ENCODE data around the gene SPP2.

The SPP2 gene

DNA sequence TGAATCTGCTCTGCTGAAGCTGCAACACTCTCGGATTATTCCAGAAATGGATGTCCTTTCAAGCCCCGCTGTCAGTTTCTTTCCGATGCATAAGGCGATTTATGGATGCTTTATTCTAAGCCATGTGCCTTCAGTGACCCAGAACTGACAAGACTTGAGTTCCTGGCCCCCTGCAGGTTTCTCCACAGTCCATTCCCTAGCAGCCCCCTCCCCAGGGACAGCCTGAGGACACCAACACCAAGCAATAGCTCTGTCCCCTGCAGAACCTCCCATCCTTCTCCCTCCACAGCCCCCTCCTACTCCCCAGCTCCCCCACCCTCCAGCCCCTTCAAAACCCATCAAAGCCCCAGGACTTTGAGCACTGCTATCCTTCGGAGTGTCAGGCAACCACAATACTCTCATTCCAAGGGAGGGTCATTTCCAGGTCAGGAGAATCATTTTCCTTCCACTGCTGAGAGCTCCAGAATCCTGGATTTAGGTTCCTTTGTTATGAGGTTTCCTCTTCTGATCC lies 24.6 kb upstream of the SPP2 start:
- Histone ChIP-seq H3K9me3 (ENCODE audit: low read length) (no peaks in the 10 kb centered on the region), H2AFZ (ENCODE audit: low read depth, low read length) (no peak overlapping the region), H3K27me3 (ENCODE audit: insufficient read depth, low read length) (no peaks in the 10 kb centered on the region), H3K36me3 (ENCODE audit: insufficient read depth, low read length) (no peaks in the 10 kb centered on the region), H3K4me1 (ENCODE audit: insufficient read depth, low read length) (peaks cover 7% of the 10 kb centered on the region), H3K4me3 (ENCODE audit: low read length) (no peak overlapping the region)

DNA sequence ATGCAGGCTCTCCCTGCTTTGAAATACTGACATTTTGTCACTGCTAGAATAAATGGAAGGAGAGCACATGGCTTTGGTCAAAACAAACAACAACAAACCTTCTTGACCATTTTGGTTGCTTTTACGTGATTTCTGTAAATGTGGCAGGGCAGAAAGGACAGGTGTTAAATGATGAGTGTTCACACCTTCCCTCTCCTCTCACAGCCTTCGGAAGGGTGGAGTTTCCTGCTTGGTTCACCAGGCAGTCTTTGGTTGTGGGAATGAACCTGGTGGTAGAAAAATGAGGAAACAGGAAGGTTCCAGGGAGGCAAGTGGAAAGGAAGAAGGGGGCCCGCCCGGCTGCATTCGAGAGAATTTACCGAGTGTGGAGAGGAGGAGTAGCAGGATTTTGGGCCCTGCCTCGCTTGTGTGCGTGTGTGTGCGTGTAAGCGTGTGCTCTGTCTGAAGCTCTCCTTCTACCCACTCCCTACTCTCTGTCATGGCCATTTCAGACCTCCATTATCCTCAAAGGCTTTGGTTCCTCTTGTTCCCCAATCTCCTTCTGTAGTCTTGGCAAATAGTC lies 23.7 kb upstream of the SPP2 start:
- no peak overlapping the region for H3K4me3 ChIP-seq (ENCODE audit: low read length)
- H3K36me3 ChIP-seq (ENCODE audit: insufficient read depth, low read length), result no peaks in the 10 kb centered on the region
- no peak overlapping the region for H2AFZ ChIP-seq (ENCODE audit: low read depth, low read length)
- peaks cover 9% of the 10 kb centered on the region for H3K4me1 ChIP-seq (ENCODE audit: insufficient read depth, low read length)
- H3K27me3 ChIP-seq (ENCODE audit: insufficient read depth, low read length), result no peaks in the 10 kb centered on the region
- no peaks in the 10 kb centered on the region for H3K9me3 ChIP-seq (ENCODE audit: low read length)

DNA sequence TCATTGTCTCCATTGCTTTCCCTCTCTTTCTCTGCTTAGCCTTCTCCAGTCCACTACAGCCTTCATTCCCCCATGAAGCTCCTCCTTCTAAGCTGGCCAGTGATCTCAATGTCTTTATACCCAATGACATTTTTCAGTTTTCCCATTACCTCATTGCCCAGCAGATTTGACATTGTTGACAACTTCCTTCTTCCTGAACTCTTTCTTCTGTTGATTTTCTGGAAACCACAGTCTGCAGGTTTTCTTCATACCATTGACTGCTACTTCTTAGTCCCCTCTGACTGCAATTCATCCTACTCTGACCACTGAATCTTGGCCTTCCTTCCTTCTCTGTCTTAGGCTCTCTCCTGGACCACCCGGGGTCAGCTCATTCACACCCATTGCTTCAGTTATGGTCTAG lies 22.9 kb upstream of the SPP2 start:
- Histone ChIP-seq H2AFZ (ENCODE audit: low read depth, low read length) (no peak overlapping the region), H3K36me3 (ENCODE audit: insufficient read depth, low read length) (no peaks in the 10 kb centered on the region), H3K4me3 (ENCODE audit: low read length) (no peak overlapping the region), H3K27me3 (ENCODE audit: insufficient read depth, low read length) (no peaks in the 10 kb centered on the region), H3K4me1 (ENCODE audit: insufficient read depth, low read length) (peaks cover 12% of the 10 kb centered on the region), H3K9me3 (ENCODE audit: low read length) (no peaks in the 10 kb centered on the region)

DNA sequence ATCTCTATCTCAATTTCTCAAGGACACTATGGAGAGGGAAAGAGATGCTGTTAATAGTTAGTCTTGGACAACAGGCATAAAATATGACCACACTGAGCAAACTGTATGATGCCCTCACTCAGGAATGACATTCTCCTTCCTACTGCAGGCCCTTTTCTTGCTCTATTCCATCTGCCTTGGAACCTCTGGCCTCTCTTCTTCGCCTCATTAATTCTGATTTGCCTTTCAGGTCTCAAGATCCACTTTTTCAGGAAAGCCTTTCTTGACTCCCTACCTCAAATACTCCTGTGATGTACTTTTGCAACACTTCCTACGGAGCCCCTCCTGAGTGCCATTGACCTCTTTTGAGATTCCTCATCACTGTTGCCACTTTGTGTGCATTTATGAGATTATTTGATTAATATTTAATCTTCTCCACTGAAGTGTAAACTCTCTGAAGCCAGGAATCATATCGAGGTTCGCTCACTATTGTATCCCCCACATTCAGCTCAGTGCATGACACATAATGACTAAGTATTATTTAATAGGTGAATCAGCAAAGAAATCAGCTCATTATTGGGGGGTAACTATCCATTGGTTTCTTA lies 21.3 kb upstream of the SPP2 start:
- Histone ChIP-seq H3K36me3 (ENCODE audit: insufficient read depth, low read length) (no peaks in the 10 kb centered on the region), H2AFZ (ENCODE audit: low read depth, low read length) (no peak overlapping the region), H3K9me3 (ENCODE audit: low read length) (no peaks in the 10 kb centered on the region)

DNA sequence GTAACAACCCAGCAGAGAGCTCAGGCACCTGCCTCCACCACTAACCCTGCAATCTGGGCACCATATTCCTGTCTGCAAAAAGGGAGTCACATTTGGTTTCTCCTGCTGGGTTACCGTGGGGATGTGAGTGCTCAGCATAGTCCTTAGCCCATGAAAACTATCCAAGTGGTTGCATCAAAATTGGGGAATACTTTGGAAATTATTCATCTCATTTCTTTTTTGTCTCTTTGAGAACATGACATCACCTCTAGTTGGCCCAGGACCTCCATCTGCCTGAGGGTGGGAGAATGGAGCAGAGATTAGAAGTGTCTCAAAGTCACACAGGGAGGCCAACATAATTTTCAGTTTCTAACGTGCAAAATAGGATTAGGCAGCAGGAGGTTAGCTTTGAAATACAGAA lies 19.3 kb upstream of the SPP2 start:
- no peak overlapping the region for H2AFZ ChIP-seq (ENCODE audit: low read depth, low read length)
- H3K36me3 ChIP-seq (ENCODE audit: insufficient read depth, low read length), result no peaks in the 10 kb centered on the region
- H3K9me3 ChIP-seq (ENCODE audit: low read length), result no peaks in the 10 kb centered on the region
- H3K4me3 ChIP-seq (ENCODE audit: low read length), result no peak overlapping the region
- no peaks in the 10 kb centered on the region for H3K27me3 ChIP-seq (ENCODE audit: insufficient read depth, low read length)
- peaks cover 7% of the 10 kb centered on the region for H3K4me1 ChIP-seq (ENCODE audit: insufficient read depth, low read length)

More for the DNA sequence above, 21.3 kb upstream of the SPP2 start:
- Histone ChIP-seq H3K4me1 (ENCODE audit: insufficient read depth, low read length) (peaks cover 12% of the 10 kb centered on the region), H3K4me3 (ENCODE audit: low read length) (no peak overlapping the region), H3K27me3 (ENCODE audit: insufficient read depth, low read length) (no peaks in the 10 kb centered on the region)

DNA sequence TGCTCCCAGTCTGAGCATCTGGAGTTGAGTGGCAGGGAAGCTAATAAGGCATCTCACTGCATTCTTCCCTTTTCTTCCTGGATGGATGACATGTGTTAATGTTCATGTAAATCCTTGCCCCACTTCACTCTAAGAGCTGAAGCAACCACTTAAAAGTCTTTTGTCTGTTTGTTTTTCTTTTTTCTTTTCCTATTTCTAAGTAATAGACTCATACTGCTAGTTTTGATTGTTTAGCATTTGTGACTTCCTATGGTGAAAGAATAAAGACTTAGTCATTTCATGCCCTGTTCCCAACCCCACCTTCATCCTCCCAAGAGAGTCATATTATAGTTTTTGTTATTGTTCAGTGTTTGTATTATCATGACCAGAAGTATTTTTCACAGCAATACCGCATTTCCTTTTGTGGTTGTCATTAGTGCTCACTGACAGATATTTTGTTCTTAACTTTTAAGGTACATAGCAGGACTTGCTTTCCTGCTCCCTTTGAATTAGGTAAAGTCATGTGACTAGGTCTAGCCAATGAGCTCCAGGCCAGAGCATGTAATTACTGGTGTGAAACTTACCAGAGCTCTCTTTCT lies 18.1 kb upstream of the SPP2 start:
- H3K4me3 ChIP-seq (ENCODE audit: low read length), result no peak overlapping the region
- no peaks in the 10 kb centered on the region for H3K9me3 ChIP-seq (ENCODE audit: low read length)
- no peak overlapping the region for H2AFZ ChIP-seq (ENCODE audit: low read depth, low read length)
- H3K4me1 ChIP-seq (ENCODE audit: insufficient read depth, low read length), result peaks cover 7% of the 10 kb centered on the region
- H3K36me3 ChIP-seq (ENCODE audit: insufficient read depth, low read length), result no peaks in the 10 kb centered on the region
- no peaks in the 10 kb centered on the region for H3K27me3 ChIP-seq (ENCODE audit: insufficient read depth, low read length)

DNA sequence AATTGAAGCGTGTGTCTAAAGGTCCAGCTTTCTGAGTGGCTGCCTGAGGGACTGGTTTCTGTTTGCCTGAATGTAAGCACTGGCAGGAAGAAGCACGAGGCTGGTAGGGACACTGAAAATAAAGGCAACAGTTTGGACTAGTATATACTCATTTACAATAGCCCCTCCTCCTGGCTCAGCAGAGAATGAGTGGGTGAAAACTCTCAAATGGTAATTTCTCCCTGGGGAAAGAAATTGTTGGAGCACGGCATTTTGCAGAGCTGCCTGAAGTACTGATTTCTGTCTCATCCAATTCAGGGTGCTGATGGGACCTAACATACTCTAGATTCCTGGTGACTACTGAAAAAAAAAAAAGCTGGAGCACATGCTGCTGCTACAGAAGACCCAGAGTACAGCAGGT lies 17.3 kb upstream of the SPP2 start:
- no peak overlapping the region for H3K4me3 ChIP-seq (ENCODE audit: low read length)
- no peaks in the 10 kb centered on the region for H3K36me3 ChIP-seq (ENCODE audit: insufficient read depth, low read length)
- no peak overlapping the region for H2AFZ ChIP-seq (ENCODE audit: low read depth, low read length)
- no peaks in the 10 kb centered on the region for H3K27me3 ChIP-seq (ENCODE audit: insufficient read depth, low read length)
- H3K4me1 ChIP-seq (ENCODE audit: insufficient read depth, low read length), result peaks cover 7% of the 10 kb centered on the region
- no peaks in the 10 kb centered on the region for H3K9me3 ChIP-seq (ENCODE audit: low read length)

DNA sequence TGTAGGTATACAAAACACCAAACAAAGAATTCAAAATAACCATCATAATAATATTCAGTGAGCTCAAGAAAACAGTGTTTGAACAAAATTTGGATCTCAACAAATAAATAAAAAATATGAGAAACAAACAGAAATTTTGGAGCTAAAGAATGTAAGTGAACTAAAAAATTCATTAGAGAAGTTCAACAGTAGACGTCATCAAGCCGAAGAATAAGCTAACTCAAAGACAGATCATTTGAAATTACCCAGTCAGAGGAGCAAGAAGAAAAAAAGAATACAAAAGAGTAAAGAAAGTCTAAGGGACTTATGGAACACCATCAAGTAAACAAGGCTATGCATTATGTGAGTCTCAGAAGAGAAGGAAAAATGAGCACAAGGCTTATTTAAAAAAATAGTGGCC lies 16.6 kb upstream of the SPP2 start:
- no peaks in the 10 kb centered on the region for H3K36me3 ChIP-seq (ENCODE audit: insufficient read depth, low read length)
- no peaks in the 10 kb centered on the region for H3K27me3 ChIP-seq (ENCODE audit: insufficient read depth, low read length)
- no peak overlapping the region for H2AFZ ChIP-seq (ENCODE audit: low read depth, low read length)
- peaks cover 7% of the 10 kb centered on the region for H3K4me1 ChIP-seq (ENCODE audit: insufficient read depth, low read length)
- no peaks in the 10 kb centered on the region for H3K9me3 ChIP-seq (ENCODE audit: low read length)
- no peak overlapping the region for H3K4me3 ChIP-seq (ENCODE audit: low read length)

DNA sequence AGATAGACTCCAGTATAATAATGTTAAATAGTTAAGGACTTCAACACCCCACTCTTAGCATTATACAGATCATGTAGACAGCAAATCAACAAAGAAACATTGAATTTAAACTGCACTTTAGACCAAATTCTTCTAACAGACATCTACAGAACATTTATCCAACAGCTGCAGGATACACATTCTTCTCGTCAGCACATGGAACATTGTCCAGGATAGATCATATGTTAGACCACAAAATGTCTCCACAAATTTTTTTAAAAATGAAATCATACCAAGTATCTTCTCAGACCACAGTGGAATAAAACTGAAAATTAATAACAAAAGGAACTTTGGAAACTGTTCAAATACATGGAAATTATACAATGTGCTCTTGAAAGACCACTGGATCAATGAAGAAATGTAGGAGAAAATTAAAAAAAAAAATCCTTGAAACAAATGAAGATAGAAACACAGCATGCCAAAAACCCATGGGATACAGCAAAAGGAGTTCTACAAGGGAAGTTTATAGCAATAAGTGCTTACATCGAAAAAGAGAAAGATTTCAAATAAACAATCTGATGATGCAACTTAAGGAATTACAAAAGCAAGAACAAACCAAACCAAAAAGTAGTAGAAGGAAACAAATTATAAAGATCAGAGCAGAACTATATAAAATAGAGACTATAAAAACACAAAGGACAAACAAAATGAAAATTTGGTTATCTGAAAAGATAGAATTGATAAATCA lies 12.3 kb upstream of the SPP2 start:
- no peaks in the 10 kb centered on the region for H3K4me1 ChIP-seq (ENCODE audit: insufficient read depth, low read length)
- no peak overlapping the region for H2AFZ ChIP-seq (ENCODE audit: low read depth, low read length)
- H3K27me3 ChIP-seq (ENCODE audit: insufficient read depth, low read length), result no peaks in the 10 kb centered on the region
- no peaks in the 10 kb centered on the region for H3K36me3 ChIP-seq (ENCODE audit: insufficient read depth, low read length)
- no peaks in the 10 kb centered on the region for H3K9me3 ChIP-seq (ENCODE audit: low read length)
- no peak overlapping the region for H3K4me3 ChIP-seq (ENCODE audit: low read length)

DNA sequence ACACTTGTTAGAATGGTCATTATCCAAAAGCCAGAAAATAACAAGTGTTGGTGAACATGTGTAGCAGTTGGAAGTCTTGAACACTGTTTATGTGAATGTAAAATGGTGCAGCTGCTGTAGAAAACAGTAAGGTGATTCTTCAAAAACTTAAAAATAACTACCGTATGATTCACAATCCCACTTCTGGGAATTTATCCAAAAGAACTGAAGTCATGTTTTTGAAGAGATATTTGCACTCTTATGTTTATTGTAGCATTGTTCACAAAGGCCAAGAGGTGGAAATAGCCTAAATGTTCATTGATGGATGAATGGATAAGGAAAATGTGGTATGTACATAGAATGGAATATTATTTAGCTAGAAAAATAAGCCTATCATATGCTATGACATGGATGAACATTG lies 6.3 kb upstream of the SPP2 start:
- Histone ChIP-seq H3K36me3 (ENCODE audit: insufficient read depth, low read length) (no peaks in the 10 kb centered on the region), H3K27me3 (ENCODE audit: insufficient read depth, low read length) (no peaks in the 10 kb centered on the region), H3K4me3 (ENCODE audit: low read length) (no peak overlapping the region), H3K9me3 (ENCODE audit: low read length) (no peaks in the 10 kb centered on the region), H2AFZ (ENCODE audit: low read depth, low read length) (no peak overlapping the region), H3K4me1 (ENCODE audit: insufficient read depth, low read length) (no peaks in the 10 kb centered on the region)

DNA sequence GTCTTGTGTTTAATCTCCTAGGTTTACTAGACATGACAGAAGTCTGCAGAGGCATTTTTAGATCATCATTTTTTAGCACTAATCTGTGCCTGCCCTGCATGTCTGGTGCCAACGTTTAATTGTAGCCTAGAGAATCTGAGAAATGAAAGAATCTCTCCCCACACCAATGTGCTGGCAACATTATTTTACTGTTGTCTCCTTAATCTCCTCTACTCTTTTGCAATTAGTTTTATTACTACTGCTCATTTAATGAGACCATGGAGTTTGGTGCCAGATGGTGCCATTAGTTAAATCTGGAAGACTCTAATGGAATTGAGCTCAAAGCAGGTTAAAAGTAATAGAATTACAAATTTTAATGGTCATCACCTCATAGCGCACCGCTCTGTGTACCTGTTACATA lies 4.0 kb upstream of the SPP2 start:
- Histone ChIP-seq H2AFZ (ENCODE audit: low read depth, low read length) (no peak overlapping the region), H3K9me3 (ENCODE audit: low read length) (no peaks in the 10 kb centered on the region), H3K4me1 (ENCODE audit: insufficient read depth, low read length) (no peaks in the 10 kb centered on the region), H3K4me3 (ENCODE audit: low read length) (no peak overlapping the region), H3K27me3 (ENCODE audit: insufficient read depth, low read length) (no peaks in the 10 kb centered on the region), H3K36me3 (ENCODE audit: insufficient read depth, low read length) (no peaks in the 10 kb centered on the region)

DNA sequence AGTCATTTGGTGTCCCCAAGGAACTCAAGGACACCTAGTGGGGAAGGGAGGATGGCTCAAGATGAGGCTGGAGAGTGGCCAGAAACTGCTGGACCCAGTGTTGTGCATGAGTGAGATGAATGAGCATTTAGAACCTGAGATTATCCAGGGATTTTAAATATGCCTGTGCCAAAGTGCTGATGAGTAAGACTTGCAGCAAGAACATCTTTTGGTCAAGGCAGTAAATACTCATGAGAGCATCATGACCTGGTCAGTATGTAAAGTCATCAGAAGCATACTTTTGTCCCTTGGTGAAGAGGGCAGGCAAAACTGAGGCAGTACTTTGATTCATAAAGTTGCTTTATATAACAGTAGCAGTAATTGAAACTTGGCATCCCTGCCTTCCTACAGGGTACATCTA lies 3.1 kb upstream of the SPP2 start:
- Histone ChIP-seq H3K36me3 (ENCODE audit: insufficient read depth, low read length) (no peaks in the 10 kb centered on the region), H3K27me3 (ENCODE audit: insufficient read depth, low read length) (no peaks in the 10 kb centered on the region), H2AFZ (ENCODE audit: low read depth, low read length) (no peak overlapping the region)

DNA sequence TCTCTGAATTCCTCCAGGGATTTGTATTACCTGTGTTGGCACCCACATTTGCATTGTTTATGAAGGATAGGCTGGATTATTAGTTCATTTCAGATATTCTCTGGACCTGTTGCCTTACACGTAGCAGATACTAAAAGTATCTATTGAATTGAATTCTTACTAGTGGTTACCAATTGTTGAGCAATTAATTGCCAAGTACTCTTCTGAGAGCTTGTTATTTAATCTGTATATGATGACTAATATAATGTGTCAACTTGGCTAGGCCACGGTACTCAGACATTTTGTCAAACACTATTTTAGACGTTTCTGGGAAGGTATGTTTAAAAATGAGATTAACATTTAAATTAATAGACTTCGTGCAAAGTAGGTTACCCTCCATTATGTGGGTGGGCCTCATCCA lies 2.5 kb upstream of the SPP2 start:
- H3K4me1 ChIP-seq (ENCODE audit: insufficient read depth, low read length), result no peaks in the 10 kb centered on the region
- no peaks in the 10 kb centered on the region for H3K9me3 ChIP-seq (ENCODE audit: low read length)
- H3K36me3 ChIP-seq (ENCODE audit: insufficient read depth, low read length), result no peaks in the 10 kb centered on the region
- H3K27me3 ChIP-seq (ENCODE audit: insufficient read depth, low read length), result no peaks in the 10 kb centered on the region
- H2AFZ ChIP-seq (ENCODE audit: low read depth, low read length), result no peak overlapping the region
- no peak overlapping the region for H3K4me3 ChIP-seq (ENCODE audit: low read length)

More for the DNA sequence above, 3.1 kb upstream of the SPP2 start:
- Histone ChIP-seq H3K9me3 (ENCODE audit: low read length) (no peaks in the 10 kb centered on the region), H3K4me1 (ENCODE audit: insufficient read depth, low read length) (no peaks in the 10 kb centered on the region), H3K4me3 (ENCODE audit: low read length) (no peak overlapping the region)
